Stimulated activated CD4-positive, alpha-beta T cell treated with anti-CD3 and anti-CD28 coated beads, Interleukin-2, amount 100 ng/mL, for 24 hours (primary cell): ENCODE results near the gene CENPX.

Experiments used
- DNase-seq, 2 donors: peaks; one replicate each; pipeline ENCODE4 v3.0.0-alpha.2; 2020

Gene CENPX

DNA sequence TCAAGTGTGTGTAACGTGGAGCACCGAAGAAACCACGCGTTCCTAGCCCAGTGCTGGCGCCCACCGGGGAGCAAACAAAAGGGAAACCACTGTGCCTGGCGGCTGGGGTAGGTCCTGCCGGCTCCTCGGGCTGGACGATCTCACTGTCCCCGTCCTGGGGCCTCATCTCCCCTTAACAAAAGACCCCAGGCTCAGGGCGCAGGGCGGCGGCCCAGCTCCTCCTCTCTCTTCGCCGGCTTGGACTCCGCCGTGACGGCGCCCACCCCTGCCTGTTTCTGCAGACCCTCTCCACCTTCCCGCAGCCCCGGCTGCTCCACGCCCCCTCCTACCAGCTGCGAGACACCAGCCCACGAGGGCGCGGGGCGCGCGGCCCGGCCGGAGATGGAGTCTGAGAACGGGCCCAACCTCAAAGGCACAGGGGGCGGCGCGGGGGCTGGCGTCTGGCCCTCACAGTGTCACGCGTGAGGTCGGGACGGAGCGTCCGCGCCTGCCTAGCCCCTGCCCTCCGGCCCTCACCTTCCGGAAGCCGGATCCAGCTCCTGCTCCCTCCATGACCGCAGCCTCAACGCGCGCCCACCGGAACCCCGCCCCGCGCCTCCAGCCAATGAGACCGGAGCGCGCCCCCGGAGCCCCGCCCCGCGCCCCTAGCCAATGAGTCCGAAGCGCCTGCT is at the start of gene CENPX:
Gene CENPX (minus strand): TSS at position 569 of the 671 bp plus-strand sequence. CDS start 17 bp downstream, at position 552.
- DNase-seq, result no peak

DNA sequence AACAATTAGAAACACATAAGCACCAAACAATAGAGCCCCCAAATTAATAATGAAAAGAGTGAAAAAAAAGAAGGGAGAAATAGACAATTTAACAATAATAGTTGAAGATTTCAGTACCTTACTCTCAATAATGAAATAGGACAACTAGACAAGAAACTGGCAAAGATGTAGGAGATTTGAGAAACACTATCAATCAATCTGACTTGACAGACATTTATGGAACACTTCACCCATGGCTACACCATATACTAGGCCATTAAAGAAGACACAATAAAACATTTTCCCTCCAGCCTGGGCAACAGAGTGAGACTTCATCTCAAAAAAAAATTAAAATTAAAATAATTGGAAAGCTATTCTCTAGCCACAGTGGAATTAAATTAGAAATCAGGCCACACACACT is 47.9 kb upstream of the CENPX start:
- DNase-seq, result no peak

DNA sequence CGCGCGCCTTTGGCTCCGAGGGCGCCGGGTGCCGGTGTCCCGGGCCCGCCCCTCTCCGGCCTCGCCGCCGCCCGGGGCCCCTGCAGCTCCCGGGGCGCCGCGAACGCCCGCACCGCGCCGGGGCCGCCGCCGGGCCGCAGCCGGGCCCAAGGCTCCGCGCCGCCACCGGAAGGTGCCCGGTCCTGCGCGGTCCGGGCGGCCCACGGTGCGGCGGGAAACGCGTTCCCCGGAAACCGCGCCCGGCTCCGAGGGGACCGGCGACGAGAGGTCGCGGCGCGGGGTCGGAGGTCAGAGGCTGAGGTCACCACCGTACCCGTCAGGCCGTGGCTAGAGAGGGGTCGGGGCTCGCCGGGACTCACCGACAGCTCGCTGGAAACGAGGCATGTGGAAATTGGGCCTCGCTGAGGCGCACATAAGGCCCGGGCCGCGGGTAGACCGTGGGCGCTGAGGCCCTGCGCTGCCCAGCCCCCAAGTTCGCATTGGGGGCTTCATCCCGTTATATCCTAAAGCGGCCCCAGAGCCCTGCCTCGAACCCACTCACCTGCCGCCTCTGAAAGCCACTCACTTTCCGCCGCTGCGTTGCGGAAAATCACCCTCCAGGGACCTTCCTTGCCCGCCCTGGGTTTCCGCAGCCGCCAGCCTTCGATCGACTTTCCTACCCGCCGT is 43.1 kb upstream of the CENPX start, which contains the start of gene DUS1L:
Gene DUS1L (minus strand): TSS at position 167 of the 666 bp plus-strand sequence. CDS start 745 bp downstream, outside the sequence.
- DNase-seq, result peak; percentile 77 to 80

DNA sequence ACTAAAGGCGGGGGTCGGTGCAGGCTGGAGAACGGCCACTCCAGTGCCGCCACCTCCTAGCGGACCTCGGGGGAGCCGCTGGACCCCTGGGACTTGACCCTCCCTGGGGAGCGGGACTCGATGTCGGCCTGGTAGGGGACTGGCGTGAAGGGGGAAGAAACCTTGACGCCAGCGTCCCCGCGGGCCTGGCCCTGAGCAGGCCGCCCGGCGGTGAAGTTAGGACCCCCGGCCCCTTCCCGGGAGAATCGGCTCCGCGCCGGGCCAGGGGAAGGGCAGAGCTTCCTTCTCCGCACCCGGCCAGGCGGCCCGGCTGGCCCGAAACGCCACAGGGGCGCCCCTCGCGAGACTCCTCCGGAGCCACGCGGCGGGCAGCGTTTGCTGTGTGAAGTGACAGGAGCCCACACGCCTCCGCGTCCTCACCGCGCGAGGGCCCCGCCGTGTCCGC is 42.5 kb upstream of the CENPX start:
- DNase-seq, result no peak

DNA sequence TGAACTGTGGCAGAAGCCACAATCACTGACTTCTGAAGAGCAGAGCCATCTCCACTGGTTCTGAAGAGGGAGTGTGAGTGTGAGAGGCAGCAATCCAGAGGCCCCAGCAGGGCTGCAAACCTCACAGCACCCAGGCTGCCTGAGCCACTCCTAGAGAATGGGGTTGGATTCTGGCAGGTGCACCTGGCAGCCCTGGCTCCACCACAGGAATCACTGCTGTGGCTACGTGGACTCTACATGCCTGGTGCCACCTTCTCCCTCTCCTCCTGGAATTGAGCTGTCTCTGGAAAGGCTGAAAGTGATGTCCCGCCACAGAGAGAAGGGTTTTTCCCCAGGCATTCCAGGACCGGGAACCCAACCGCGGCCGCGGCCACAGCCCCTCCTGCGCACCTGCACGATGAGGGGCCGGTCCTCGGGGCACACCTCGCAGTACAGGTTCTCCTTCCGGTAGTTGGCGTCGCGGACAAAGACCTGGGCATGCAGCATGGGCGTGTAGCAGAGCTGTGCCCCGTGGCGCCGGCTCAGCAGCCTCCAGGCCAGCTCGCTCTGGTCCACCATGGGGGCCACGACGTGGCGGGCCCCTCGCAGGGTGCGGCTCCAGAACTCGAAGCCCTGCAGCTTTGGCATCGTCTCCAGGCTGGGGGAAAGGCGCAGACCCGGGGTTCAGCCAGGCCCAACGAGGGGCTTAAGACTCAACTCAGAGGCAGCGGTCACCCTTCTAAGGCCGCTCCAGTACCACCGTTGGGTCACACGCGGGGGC is 41.9 kb upstream of the CENPX start:
- DNase-seq, result no peak

DNA sequence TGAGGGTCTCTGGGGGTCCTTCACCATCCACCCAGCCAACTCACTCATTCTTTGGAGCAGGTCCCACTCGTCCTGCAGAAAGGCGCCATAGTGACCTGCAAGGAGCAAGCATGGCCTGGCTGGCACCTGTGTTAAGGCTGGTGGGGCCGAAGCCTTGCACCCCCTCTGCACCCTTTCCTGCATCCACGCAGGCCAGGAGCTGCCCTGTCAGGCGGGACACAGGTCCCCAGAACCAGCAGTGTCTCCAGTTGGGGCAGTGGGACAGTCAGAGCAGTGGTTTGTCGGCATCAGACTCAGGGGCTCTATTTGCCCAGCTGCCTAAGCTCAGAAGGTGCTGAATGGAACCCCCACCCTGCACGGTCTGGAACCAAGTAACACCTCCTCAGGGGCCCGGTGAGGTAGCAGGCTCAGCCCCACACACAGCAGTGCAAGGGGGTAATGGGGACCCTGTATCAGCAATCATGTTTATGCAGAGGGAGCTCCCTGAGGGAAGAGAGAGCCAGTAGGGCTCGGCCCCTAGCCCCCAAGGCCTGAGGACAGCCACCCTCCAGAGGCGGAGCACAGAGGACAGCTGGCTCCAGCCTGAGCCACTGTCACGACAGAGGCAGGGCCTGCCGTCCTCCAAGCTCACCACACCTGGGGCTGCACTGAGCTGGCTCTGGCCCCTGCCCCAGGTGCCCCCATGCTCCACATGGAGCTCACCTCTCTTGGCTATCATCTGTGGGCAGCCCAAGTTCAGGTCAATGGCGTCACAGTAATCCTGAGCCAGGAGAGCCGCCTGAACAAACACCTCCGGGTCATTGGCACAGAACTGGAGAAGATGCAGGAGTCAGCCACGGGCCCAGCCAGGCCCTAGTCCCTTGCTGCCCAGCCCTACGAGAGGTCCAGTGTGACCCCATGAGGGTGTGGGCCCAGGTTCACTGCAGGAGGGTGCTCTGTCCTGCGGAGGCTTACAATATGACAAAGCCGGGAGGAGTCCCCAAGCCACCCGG is 41.0 kb upstream of the CENPX start:
- no peak for DNase-seq

DNA sequence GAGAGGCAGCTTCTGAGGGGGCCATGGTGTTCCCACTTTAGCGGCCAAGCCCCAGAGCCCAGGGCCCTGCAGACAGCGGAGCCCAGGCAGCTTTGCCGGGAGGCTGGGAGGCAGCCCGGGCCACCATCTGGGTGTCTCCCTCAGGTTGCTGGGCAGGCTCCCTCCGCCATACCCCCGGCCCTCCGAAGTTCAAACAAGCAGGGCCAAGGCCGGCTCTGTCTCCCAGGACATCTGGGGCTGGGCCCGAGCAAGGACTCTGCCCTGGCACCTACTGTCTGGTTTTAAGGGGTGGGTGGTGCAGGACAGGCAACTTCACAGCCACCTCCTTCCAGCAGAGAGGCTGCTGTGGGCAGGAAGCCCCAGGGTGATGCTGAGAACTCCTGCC is 40.3 kb upstream of the CENPX start:
- no peak for DNase-seq

DNA sequence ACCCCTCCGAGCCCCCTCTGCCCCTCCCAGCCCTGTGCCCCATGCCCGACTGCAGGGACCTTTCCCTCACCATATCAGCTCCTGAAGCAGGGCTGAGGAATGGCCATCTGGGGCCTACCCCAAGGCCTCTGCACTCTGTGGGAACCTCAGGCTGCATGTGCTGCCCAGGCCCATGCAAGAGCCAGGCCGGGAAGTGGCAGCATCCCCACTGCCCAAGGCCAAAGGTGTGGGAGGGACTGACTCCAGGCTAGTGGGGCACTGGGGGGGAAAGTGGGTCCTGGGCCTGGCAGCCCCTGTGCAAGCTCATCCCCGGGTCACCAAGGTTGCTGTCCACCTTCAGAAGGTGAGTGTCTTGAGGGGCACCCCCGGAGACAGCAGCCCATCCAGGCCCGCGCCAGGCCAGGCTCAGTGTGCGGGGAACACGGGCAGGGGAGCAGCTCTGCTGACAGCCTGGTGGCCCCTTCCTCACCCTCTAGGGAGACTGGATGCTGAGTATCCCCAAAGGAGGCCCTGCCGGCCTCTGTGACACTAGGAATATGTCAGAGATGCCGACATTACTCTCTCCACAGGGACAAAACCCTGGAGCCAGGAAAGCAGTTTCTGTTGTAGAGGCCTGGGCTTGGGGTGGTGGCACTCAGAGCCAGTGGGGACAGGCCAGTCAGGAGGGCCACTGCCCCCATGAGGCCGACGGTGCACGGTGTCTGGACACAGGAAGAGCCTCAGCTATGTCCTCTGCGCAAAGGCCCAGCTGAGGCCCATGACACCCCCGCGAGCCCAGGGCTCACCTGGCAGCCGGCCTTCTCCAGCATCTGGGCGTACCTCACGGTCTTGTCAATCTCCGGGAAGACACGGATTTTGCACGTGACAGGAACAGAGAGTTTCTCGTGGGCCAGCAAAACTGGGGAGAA is 39.7 kb upstream of the CENPX start:
- DNase-seq, result peak in 1 of 2 donors; percentile 1

DNA sequence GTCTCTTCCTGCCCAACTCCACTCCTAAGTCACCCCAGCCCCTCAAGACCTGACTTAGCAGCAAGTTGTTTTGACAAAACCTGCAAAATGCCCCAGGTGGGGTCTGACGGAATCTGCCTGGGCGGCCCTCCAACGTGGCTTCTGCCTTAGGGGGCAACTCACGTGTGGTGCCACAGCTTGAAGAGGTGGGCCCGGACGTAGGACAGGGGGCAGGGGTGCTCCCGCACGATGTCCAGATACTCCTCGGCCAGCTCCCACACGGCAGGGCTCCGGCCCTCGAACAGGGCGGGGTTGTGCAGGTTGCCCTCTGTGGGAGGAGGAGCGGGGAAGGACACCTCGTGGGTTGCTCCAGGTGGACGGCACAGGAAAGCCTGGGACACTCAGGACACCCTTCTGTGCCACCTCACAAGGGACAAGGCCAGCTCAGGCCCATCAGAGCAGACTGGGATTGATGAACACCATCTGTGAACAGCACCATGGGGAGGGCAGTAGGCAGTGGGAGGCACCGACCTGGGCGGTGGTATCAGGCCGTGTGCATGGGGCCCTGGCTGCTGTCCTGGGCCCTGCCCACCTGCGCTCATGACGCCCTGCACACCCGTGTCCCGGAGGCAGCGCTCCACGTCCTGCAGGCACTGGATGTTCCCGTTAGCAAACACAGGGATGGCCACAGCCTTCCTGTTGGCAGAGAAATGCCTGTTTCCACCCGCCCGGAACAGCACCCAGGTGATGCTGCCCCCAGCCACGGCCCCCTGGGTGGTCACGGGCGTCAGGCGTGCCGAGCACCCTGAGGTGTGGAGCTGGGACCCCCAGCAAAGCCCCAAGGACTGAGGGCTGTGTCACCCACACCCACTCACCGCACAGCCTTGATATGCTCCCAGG is 38.6 kb upstream of the CENPX start:
- DNase-seq, result no peak

DNA sequence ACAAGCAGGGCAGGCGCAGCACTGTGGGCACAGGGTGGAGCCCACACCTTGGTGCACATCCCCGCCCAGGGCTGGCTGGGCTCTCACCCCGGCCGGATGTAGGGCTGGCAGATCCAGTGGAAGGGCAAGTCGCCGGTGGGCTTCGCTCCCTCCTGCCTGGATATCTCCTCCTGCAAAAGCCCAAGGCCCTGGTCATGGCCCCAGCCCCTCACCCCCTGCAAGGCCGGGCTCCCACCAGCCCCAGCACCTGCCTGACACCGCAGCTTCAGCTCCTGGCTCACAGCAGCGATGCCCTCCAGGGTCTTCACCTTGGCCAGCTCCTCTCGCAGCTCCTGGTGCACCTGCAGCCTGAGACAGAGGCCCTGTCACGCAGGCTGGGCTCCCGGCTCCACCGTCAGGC is 37.9 kb upstream of the CENPX start:
- DNase-seq, result no peak

DNA sequence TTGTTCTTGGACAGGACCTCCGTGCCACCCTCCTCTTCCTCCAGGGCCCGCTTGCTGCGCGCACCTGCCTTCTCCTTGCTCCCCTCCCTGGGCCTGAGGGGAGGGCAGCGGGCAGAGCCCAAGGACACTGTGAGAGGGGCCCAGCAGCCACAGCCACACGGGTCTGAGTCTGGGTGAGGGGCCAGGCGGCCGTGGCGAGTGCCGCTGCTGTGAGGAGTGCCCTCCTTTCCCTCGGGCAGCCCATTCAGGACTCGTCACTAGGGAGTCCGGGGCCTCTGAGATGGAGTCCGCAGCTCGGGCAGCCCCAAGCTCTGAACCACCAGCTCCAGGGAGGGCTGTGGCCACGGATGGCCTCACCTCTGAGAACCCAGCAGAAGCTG is 37.3 kb upstream of the CENPX start:
- no peak for DNase-seq

DNA sequence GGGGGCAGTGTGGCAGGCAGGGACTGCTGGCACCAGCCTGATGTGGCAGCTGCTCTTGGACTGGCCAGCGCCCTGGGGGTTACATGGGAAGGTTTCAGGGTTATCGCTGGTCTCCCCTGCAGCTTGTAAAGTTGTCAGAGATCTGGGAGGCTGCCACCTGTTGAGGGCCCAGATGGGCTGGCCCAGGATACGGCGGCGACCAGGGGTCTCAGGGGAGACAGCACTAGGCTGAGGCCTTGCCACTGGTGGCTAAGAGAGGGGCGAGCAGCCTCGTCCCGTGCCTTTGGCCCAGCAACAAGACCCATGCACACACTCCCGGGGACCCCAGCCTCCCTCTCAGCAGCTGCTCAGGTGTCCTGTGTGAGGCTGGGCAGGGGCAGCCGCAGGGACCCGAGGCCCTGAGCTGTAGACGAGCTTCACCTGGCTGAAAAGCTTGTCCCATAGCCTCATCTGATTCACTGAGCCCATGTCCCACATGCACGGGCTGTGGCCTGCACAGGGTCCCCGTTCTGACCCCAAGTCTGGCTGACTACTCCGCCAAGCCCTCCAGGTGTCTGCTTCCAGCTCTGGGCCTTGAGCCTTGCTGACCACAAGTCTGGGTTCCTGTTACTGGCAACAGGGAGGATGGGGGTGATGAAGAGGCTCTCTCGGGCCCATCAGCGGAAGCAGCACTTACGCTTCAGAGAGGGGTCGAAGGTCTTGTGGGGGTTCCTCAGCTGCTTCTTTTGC is 36.8 kb upstream of the CENPX start:
- DNase-seq, result peak in 1 of 2 donors; percentile 5

DNA sequence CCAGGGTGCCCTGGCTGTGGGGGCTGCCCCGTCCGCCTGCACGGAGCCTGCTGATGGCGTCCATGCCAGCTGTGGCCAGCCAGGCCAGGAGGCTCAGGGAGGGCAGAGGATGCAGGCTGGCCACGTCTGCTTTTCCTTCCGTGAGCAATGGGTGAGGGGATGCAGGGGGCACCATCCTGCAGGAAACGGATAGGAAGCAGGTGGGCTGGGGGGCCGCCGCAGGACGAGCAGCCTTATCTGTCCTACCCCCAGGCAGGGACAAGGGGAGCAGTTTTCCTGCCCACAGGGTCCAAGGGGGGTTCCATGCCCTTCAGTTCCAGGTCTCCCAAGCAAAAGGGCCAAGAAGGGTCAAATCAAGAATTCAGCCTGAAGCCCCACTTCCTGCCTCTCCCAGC is 36.2 kb upstream of the CENPX start:
- no peak for DNase-seq

DNA sequence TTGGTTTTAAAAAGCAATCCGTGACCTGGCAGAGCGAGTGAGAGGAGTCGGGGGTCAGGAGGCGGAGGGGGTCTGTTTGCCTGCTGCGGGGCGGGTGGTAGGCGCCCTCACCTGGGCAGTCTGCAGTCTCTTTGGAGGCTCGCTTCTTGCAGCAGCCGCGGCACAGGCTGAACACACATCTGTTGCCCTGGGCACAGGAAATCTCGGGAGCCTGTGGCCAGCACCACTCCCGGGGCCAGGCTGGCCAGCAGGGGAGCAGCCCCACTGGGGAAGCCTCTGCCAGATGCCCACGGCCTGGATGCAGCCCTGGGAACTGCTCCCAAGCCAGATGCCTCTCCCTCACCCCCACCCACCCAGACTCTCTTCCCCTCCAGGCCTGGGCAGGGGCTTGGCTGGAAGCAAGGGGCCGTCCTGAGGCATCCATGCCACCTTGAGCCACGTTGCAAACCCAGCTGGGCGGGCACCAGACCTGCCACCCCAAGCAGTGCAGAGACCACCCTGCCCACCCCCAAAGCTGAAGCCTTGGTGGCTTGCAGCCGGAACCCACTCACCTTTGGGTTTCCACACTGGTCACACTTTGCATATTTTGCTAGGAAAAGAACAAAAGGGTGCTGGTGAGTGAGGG is 35.7 kb upstream of the CENPX start:
- no peak for DNase-seq

DNA sequence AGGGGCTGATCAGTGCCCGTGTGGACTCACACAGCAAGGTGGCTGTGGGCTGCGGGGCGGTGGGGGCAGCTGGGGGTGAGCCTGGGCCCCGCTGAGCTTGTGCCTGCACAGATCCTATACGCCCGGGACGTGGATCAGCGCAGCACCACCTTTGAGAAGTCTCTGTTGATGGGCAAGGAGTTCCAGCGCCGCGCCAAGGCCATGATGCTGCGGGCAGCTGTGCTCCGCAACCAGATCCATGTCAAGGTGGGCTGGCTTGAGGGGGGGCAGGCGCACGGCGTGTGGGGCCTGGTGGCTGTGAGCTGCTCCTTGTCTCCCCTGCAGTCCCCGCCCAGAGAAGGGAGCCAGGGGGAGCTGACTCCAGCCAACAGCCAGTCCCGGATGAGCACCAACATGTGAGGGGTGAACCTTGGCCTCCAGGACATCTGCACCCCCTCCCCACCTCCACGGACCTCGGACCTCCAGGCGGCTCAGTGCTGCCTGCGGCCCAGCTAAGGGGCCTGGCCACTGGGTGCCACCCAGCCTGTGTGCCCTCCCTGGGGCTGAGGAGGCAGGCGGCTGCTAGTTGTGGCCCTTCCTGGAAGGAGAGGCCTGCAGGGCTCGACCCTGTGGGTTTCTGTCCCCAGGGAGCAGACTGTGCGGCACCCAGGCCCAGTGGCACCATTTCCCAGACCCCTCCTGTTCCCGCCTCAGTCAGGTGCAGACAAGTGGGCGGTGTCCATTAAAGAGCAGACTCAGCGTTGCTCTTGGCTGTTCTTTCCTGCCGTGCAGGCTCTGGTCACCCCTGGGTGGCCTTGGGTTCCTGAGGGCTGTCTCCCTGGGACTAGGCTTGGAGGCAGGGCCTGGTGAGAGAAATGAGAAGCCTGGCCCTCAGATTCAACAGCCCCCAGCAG is 34.3 kb upstream of the CENPX start:
- no peak for DNase-seq

DNA sequence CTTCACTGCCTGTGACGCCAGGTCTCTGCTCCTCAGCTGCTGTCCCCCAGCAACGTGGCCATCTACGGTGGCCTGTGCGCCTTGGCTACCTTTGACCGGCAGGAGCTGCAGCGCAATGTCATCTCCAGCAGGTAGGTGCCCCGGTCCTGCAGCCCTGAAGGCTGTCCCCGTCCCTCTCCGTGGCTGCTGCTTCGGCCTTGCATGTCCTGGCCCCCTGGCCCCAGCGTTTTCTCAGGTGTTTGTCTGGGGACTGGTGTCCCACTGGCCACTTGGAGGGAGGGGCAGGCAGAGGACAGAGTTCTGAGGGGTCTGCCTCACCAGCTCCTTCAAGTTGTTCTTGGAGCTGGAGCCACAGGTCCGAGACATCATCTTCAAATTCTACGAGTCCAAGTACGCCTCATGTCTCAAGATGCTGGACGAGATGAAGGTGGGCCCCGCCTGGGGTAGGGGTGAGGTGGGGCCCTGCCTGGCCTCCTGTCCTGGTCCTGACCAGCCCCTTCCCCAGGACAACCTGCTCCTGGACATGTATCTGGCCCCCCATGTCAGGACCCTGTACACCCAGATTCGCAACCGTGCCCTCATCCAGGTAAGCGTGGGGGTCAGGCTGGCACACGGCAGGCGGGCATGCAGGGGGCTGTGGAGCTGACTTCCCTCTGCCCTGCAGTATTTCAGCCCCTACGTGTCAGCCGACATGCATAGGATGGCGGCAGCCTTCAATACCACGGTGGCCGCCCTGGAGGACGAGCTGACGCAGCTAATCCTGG is 33.5 kb upstream of the CENPX start:
- peak in 1 of 2 donors; percentile 11 for DNase-seq
